Measurements from ENCODE around the gene DMXL2. TPM values are rescaled to one million over a fixed set of nuclear protein-coding genes. Genes with fewer than 3 reads are reported as not detected.
"Not testable (repeated sequence)": the region's sequence is repeated elsewhere in the genome, so short reads cannot be mapped to it uniquely, and the experiment has no call there.

DMXL2 gene
- total RNA-seq, 6 experiments from 2014 or later: 8.8 to 16.1 (median 12.7) TPM

GRCh38 chr15:51613951-51614350 lies 8.6 kb downstream of the DMXL2 start:
- no peaks in the 10 kb centered on the region for H3K4me1 ChIP-seq
- H3K4me3 ChIP-seq: no peak overlapping the region
- intact Hi-C loops (cut with DNase I): no loop called here
- no peaks in the 10 kb centered on the region for H3K9me3 ChIP-seq
- no peak for DNase-seq
- 61% methylated on average over 2 of the region's 3 CpGs for WGBS (ENCODE audit: insufficient coverage, low coverage, low lambda C conversion rate, missing lambda C conversion rate)
- ATAC-seq: peak in 1 of 4 donors; percentile 39
- TF ChIP-seq POLR2A (IDR thresholded peaks at IDR 0.05) (no peak), CTCF (IDR thresholded peaks at IDR 0.05) (no peak)
- H3K27ac ChIP-seq: no peak overlapping the region
- no peaks in the 10 kb centered on the region for H3K27me3 ChIP-seq
- H3K36me3 ChIP-seq: no peaks in the 10 kb centered on the region

DNA sequence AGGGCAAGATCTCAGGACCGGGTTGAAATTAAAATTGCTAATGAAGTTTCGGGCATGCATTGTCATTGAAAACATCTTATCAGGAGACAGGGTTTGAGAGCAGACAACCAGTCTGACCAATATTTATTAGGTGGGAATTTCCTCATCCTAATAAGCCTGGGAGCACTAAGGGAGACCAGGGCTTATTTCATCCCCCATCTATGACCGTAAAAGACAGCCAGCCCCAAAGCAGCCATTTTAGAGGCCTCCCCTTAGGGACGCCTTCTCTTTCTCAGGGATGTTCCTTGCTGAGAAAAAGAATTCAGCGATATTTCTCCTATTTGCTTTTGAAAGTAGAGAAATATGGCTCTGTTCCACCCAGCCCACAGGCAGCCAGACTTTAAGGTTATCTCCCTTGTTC lies 9.9 kb downstream of the DMXL2 start:
- intact Hi-C loops (cut with DNase I); H3K4me1 ChIP-seq; H3K4me3 ChIP-seq; H3K36me3 ChIP-seq; H3K9me3 ChIP-seq; ATAC-seq; H3K27me3 ChIP-seq; DNase-seq; H3K27ac ChIP-seq: not testable (repeated sequence)
- 96% methylated on average over 4 of the region's 5 CpGs for WGBS (ENCODE audit: insufficient coverage, low coverage, low lambda C conversion rate, missing lambda C conversion rate)

GRCh38 chr15:51603462-51603948 lies 19.1 kb downstream of the DMXL2 start:
- WGBS (ENCODE audit: insufficient coverage, low coverage, low lambda C conversion rate, missing lambda C conversion rate): 88% methylated on average over 15 of the region's 15 CpGs
- H3K4me1 ChIP-seq; H3K27me3 ChIP-seq; ATAC-seq; H3K27ac ChIP-seq; H3K4me3 ChIP-seq; H3K9me3 ChIP-seq; H3K36me3 ChIP-seq; DNase-seq; intact Hi-C loops (cut with DNase I): not testable (repeated sequence)

DNA sequence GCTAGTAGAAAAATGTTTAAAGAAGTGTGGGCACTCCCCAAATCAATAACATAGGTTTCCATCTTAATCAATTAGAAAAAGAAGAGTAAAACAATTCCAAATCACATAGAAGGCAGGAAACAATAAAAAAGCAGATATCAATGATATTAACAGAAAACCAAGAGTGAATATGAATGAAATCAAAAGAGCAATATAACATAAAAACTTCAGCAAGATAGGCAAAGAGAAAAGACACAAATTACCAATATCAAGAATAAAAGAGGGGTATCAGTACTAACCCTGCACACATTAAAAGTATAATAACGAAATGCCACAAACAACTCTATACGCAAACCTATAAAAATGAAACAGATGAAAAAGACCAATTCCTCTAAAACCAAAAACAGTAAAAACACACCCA lies 19.6 kb downstream of the DMXL2 start:
- no peak for TF ChIP-seq POLR2A (IDR thresholded peaks at IDR 0.05)
- no peak for TF ChIP-seq CTCF (IDR thresholded peaks at IDR 0.05)
- Histone ChIP-seq H3K4me1 (no peaks in the 10 kb centered on the region), H3K27ac (no peak overlapping the region), H3K4me3 (no peak overlapping the region), H3K27me3 (no peaks in the 10 kb centered on the region), H3K9me3 (no peaks in the 10 kb centered on the region), H3K36me3 (no peaks in the 10 kb centered on the region)
- ATAC-seq (no peak), DNase-seq (no peak)
- WGBS (ENCODE audit: insufficient coverage, low coverage, low lambda C conversion rate, missing lambda C conversion rate): 100% methylated on average over 2 of the region's 2 CpGs
- intact Hi-C loops (cut with DNase I): no loop called here

- Histone ChIP-seq H3K9me3 (no peaks in the 10 kb centered on the region), H3K4me1 (no peaks in the 10 kb centered on the region), H3K36me3 (no peaks in the 10 kb centered on the region), H3K4me3 (no peak overlapping the region), H3K27me3 (no peaks in the 10 kb centered on the region), H3K27ac (no peak overlapping the region)
- 77% methylated on average over 3 of the region's 3 CpGs for WGBS (ENCODE audit: insufficient coverage, low coverage, low lambda C conversion rate, missing lambda C conversion rate)
- TF ChIP-seq CTCF (IDR thresholded peaks at IDR 0.05) (no peak), POLR2A (IDR thresholded peaks at IDR 0.05) (no peak)
- intact Hi-C loops (cut with DNase I): no loop called here
- DNase-seq (no peak), ATAC-seq (no peak)
Measured at GRCh38 chr15:51602484-51602883, 20.1 kb downstream of the DMXL2 start.

- TF ChIP-seq CTCF (IDR thresholded peaks at IDR 0.05) (no peak), POLR2A (IDR thresholded peaks at IDR 0.05) (no peak)
- ATAC-seq: no peak
- WGBS (ENCODE audit: insufficient coverage, low coverage, low lambda C conversion rate, missing lambda C conversion rate): 100% methylated on average over 1 of the region's 1 CpG
- H3K9me3 ChIP-seq: no peaks in the 10 kb centered on the region
- intact Hi-C loops (cut with DNase I): no loop called here
- DNase-seq: no peak
- H3K4me3 ChIP-seq: no peak overlapping the region
- H3K27me3 ChIP-seq: no peaks in the 10 kb centered on the region
- H3K36me3 ChIP-seq: no peaks in the 10 kb centered on the region
- no peak overlapping the region for H3K27ac ChIP-seq
- H3K4me1 ChIP-seq: no peaks in the 10 kb centered on the region
Measured at GRCh38 chr15:51601801-51602200, 20.8 kb downstream of the DMXL2 start.
